ENCODE results near the gene MCC. TPM values are rescaled to one million over a fixed set of nuclear protein-coding genes. Genes with fewer than 3 reads are reported as not detected.

The MCC gene
- total and polyA plus RNA-seq, 2 of the 4 experiments (the other 2 are of a cell fraction) = 5.0 to 20.6 TPM

DNA sequence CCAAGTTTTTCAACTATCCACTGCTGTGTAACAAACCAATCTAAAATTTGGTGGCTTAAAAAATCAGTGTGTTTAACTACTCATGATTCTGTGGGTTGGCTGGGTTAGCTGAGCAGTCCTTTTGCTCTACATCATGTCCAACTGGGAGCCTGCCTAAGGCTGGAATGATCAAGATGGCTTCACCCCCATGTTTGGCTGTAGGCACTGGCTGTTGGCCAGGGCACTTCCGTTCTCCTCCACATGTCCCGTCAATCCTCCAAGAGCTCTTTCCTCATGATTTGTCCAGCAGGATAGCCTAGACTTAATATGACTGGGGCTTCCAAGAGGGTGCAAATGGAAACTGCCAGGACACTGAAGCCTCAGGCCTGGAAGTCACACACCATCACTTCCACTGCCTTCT, 36.5 kb downstream of the MCC start:
- Histone ChIP-seq H4K20me1 (ENCODE audit: insufficient read depth, low read length) (no peaks in the 10 kb centered on the region), H2AK9ac (replicated peaks; ENCODE audit: low read depth, low read length, poor library complexity) (no peak overlapping the region), H4K91ac (ENCODE audit: insufficient read depth, low read depth, low read length) (no peak overlapping the region), H3K14ac (replicated peaks; ENCODE audit: low read depth, low read length) (no peak overlapping the region), H3K4ac (ENCODE audit: low read depth, low read length) (no peak overlapping the region), H4K8ac (ENCODE audit: low read depth in 2 of 2, low read length in 2 of 2) (no peak overlapping the region), H3K4me3 (ENCODE audit: insufficient read depth, low read depth, low read length) (no peak overlapping the region), H3K36me3 (ENCODE audit: control insufficient read depth, insufficient read depth, low read length) (no peaks in the 10 kb centered on the region), H3K9me1 (ENCODE audit: insufficient read depth, low read length) (no peaks in the 10 kb centered on the region; the same call in 1 of the 2 replicates), H3K4me2 (ENCODE audit: low read depth, low read length) (no peak overlapping the region), H3K27ac (ENCODE audit: insufficient read depth, low read length) (no peak overlapping the region), H2BK120ac (ENCODE audit: low read depth, low read length) (no peak overlapping the region), H2BK15ac (ENCODE audit: low read depth, low read length) (no peak overlapping the region), H3K79me1 (ENCODE audit: low read depth in 1 of 2, low read length in 2 of 2) (no peaks in the 10 kb centered on the region), H2BK5ac (ENCODE audit: low read depth, low read length, poor library complexity, severe bottlenecking) (no peak overlapping the region), H3K9ac (ENCODE audit: low read depth, low read length) (no peak overlapping the region), H3K9me3 (ENCODE audit: control insufficient read depth, insufficient read depth, low read length) (no peaks in the 10 kb centered on the region), H3K4me1 (ENCODE audit: control insufficient read depth, insufficient read depth, low read length) (peaks cover 2% of the 10 kb centered on the region; the same call in 1 of the 2 replicates), H2AFZ (replicated peaks; ENCODE audit: low read length, poor library complexity) (no peak overlapping the region), H3K56ac (ENCODE audit: extremely low read depth, insufficient read depth, low read length) (no peak overlapping the region), H2BK20ac (ENCODE audit: low read depth, low read length) (no peak overlapping the region), H3K23ac (ENCODE audit: low read depth, low read length) (no peak overlapping the region), H2AK5ac (ENCODE audit: low read depth, low read length) (no peak overlapping the region), H3K18ac (ENCODE audit: low read depth, low read length) (no peak overlapping the region), H4K5ac (ENCODE audit: low read depth, low read length) (no peak overlapping the region), H3K27me3 (ENCODE audit: control insufficient read depth, insufficient read depth, low read length) (no peaks in the 10 kb centered on the region)
- dilution Hi-C loops (cut with HindIII; ENCODE audit: low sequenced_read_pairs, unreplicated experiment) (no loop called here), intact Hi-C loops (cut with micrococcal nuclease) (no loop called here), in situ Hi-C loops (cut with MboI; ENCODE audit: low sequenced_read_pairs) (no loop called here)
- POLR2A ChIA-PET (ENCODE audit: unreplicated experiment) = no interaction called here
- DNase-seq (no peak), ATAC-seq (ENCODE audit: low read depth) (no peak)
- TF ChIP-seq FOS (IDR thresholded peaks at IDR 0.05; ENCODE audit: low read depth, low read length) (no peak), SMC3 (IDR thresholded peaks at IDR 0.05; ENCODE audit: low read depth, low read length) (no peak), RFX5 (IDR thresholded peaks at IDR 0.05; ENCODE audit: low read depth, low read length) (no peak), MXI1 (IDR thresholded peaks at IDR 0.05; ENCODE audit: borderline replicate concordance, low read depth, low read length) (no peak), NFE2L2 (IDR thresholded peaks at IDR 0.05; ENCODE audit: low read depth, low read length) (no peak), CEBPB (IDR thresholded peaks at IDR 0.05; ENCODE audit: low read depth, low read length) (no peak), BHLHE40 (IDR thresholded peaks at IDR 0.05; ENCODE audit: low read depth, low read length) (no peak), RAD21 (IDR thresholded peaks at IDR 0.05; ENCODE audit: low read length) (no peak), CHD1 (IDR thresholded peaks at IDR 0.05; ENCODE audit: low read depth, low read length) (no peak), RCOR1 (IDR thresholded peaks at IDR 0.05; ENCODE audit: insufficient replicate concordance, low read length) (no peak), MAFK (IDR thresholded peaks at IDR 0.05; ENCODE audit: low read depth, low read length) (no peak), MAZ (IDR thresholded peaks at IDR 0.05; ENCODE audit: borderline replicate concordance, low read depth, low read length) (no peak), POLR2A (IDR thresholded peaks at IDR 0.05; ENCODE audit: low read depth, low read length) (no peak)
- TF ChIP-seq, protein P1, sequence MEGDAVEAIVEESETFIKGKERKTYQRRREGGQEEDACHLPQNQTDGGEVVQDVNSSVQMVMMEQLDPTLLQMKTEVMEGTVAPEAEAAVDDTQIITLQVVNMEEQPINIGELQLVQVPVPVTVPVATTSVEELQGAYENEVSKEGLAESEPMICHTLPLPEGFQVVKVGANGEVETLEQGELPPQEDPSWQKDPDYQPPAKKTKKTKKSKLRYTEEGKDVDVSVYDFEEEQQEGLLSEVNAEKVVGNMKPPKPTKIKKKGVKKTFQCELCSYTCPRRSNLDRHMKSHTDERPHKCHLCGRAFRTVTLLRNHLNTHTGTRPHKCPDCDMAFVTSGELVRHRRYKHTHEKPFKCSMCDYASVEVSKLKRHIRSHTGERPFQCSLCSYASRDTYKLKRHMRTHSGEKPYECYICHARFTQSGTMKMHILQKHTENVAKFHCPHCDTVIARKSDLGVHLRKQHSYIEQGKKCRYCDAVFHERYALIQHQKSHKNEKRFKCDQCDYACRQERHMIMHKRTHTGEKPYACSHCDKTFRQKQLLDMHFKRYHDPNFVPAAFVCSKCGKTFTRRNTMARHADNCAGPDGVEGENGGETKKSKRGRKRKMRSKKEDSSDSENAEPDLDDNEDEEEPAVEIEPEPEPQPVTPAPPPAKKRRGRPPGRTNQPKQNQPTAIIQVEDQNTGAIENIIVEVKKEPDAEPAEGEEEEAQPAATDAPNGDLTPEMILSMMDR (conservative IDR thresholded peaks at IDR 0.05; ENCODE audit: low read depth, low read length) = no peak
- TF ChIP-seq, protein P2, sequence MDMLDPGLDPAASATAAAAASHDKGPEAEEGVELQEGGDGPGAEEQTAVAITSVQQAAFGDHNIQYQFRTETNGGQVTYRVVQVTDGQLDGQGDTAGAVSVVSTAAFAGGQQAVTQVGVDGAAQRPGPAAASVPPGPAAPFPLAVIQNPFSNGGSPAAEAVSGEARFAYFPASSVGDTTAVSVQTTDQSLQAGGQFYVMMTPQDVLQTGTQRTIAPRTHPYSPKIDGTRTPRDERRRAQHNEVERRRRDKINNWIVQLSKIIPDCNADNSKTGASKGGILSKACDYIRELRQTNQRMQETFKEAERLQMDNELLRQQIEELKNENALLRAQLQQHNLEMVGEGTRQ (IDR thresholded peaks at IDR 0.05; ENCODE audit: low read depth, low read length) = no peak
- TF ChIP-seq, protein P3, sequence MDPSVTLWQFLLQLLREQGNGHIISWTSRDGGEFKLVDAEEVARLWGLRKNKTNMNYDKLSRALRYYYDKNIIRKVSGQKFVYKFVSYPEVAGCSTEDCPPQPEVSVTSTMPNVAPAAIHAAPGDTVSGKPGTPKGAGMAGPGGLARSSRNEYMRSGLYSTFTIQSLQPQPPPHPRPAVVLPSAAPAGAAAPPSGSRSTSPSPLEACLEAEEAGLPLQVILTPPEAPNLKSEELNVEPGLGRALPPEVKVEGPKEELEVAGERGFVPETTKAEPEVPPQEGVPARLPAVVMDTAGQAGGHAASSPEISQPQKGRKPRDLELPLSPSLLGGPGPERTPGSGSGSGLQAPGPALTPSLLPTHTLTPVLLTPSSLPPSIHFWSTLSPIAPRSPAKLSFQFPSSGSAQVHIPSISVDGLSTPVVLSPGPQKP (IDR thresholded peaks at IDR 0.05; ENCODE audit: borderline replicate concordance, low read depth, low read length) = no peak
- WGBS, 2 experiments (ENCODE audit: extremely low coverage in 2 of 2, insufficient read length in 1 of 2) = no CpG with 5 or more reads among the region's 2 CpGs
- CTCF ChIA-PET = interaction anchor here (0.6 to 1.0 kb wide), 2 partner anchors 13 to 630 kb away, joined by 3 to 5 read pairs; no protein-coding TSS in a partner anchor
- BruUV-seq (replicated peaks) = no TSS peak
